ENCODE measurements around the gene KRTAP20-2.

KRTAP20-2 gene

GRCh38 chr21:30634906-30635305 is at the start of gene KRTAP20-2:
Gene KRTAP20-2, plus strand, starts transcription at chr21:30635206. Its CDS starts 58 bp downstream, at chr21:30635264.
- no peak for TF ChIP-seq ZNF274 (IDR thresholded peaks at IDR 0.05; ENCODE audit: low read depth, low read length)
- no peak within 1 kb of the TSS for H3K4me3 ChIP-seq (ENCODE audit: low read length)

DNA sequence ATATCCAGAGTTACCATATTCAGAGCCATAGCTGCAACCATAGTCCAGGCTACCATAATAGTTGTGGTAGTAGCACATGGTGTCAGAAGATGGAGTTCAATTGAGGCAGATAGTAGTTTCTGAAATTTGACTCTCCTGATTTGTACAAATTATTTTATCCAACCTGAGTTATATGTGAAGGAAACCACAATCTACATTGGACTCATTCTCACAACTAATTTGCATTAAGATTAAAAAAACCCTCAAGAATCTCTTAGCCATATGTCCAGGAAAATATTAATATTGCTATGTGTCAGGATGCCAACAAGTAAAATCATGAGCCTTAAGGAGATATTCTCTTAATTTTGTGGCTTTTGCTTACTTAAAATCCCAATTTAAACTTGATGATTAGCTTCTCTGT is 44.7 kb upstream of the KRTAP20-2 start, which contains the start of gene KRTAP22-2:
KRTAP22-2 (minus strand) TSS at position 101 of the 400 bp plus-strand sequence.
- H3K4me3 ChIP-seq (ENCODE audit: low read length) = no peak within 1 kb of the TSS
- TF ChIP-seq ZNF274 (IDR thresholded peaks at IDR 0.05; ENCODE audit: low read depth, low read length) = no peak

- H3K4me3 ChIP-seq (ENCODE audit: low read length) = no peak within 1 kb of the TSS
- no peak for TF ChIP-seq ZNF274 (IDR thresholded peaks at IDR 0.05; ENCODE audit: low read depth, low read length)
Observed at GRCh38 chr21:30592140-30592539, 42.9 kb upstream of the KRTAP20-2 start, which contains the start of gene KRTAP6-3. Gene KRTAP6-3, plus strand, starts transcription at chr21:30592440. Its CDS starts 6 bp downstream, at chr21:30592446.

DNA sequence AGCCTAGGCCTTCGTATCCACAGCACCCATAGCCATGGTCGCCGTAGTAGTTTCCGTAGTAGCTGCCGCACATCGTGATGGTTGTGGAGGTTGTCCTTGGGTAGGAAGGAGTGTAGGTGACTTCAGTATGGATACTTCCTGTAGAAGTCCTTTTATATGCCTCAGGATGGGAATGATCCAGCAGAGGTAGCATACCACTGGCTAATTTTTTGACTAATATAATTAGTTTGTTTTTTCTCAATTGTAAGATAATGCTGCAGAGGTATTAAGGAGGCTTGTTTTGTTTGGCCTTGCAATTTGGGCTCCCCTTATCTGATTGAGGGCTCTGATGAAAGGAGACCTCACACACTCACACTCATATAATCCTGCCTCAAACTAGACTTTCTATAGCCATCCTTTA is 36.2 kb upstream of the KRTAP20-2 start, which contains the start of gene KRTAP6-2:
KRTAP6-2 (minus strand) TSS at position 101 of the 400 bp plus-strand sequence; CDS start at position 73, 28 bp downstream.
- no peak within 1 kb of the TSS for H3K4me3 ChIP-seq (ENCODE audit: low read length)
- no peak for TF ChIP-seq ZNF274 (IDR thresholded peaks at IDR 0.05; ENCODE audit: low read depth, low read length)

GRCh38 chr21:30600787-30601186 is 34.2 kb upstream of the KRTAP20-2 start, which contains the start of gene KRTAP22-1:
Gene KRTAP22-1, plus strand, starts transcription at chr21:30601087.
- TF ChIP-seq ZNF274 (IDR thresholded peaks at IDR 0.05; ENCODE audit: low read depth, low read length) = no peak
- H3K4me3 ChIP-seq (ENCODE audit: low read length) = no peak within 1 kb of the TSS

DNA sequence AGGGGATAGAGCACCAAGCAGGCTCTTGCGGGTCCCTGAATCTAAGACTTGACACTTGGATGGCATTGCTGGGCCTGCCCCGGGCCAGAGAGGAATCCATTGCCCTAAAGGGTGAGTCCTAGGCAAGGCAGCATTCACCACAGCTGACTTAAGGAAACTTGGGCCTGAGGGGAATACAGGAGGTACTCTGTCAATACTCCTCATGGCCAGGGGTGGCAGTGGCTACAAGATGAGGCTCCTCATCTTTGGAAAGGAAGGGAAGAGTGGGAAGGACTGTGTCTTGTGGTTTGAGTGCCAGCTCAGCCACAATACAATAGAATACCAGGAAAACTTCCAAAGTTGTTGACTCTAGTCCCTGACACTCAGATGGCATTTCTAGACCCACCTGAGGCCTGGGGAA is 29.0 kb upstream of the KRTAP20-2 start:
- no peak overlapping the region for H3K4me3 ChIP-seq (ENCODE audit: low read length)
- no peak for TF ChIP-seq ZNF274 (IDR thresholded peaks at IDR 0.05; ENCODE audit: low read depth, low read length)

- no peak for TF ChIP-seq ZNF274 (IDR thresholded peaks at IDR 0.05; ENCODE audit: low read depth, low read length)
- H3K4me3 ChIP-seq (ENCODE audit: low read length) = no peak overlapping the region
Observed at GRCh38 chr21:30612132-30612531, 22.9 kb upstream of the KRTAP20-2 start.

DNA sequence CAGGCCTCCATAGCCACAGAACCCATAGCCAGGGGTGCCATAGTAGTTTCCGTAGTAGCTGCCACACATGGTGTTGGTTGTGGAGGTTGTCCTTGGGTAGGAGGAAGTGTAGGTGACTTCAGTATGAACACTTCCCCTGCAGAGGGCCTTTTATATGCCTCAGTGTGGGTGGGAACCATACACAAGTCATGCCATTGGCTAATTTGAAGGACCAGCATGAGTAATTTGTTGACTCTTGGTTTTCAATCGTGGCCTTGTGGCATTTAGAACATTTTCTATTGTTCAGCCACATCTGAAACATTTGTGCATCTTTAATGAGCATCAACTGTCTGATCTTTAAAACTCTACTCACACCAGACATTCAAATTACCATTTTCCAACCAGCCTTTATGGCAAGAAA is 21.2 kb upstream of the KRTAP20-2 start, which contains the start of gene KRTAP6-1:
KRTAP6-1 (minus strand) TSS at position 95 of the 400 bp plus-strand sequence; CDS start at position 69, 26 bp downstream.
- TF ChIP-seq ZNF274 (IDR thresholded peaks at IDR 0.05; ENCODE audit: low read depth, low read length) = no peak
- H3K4me3 ChIP-seq (ENCODE audit: low read length) = no peak within 1 kb of the TSS

DNA sequence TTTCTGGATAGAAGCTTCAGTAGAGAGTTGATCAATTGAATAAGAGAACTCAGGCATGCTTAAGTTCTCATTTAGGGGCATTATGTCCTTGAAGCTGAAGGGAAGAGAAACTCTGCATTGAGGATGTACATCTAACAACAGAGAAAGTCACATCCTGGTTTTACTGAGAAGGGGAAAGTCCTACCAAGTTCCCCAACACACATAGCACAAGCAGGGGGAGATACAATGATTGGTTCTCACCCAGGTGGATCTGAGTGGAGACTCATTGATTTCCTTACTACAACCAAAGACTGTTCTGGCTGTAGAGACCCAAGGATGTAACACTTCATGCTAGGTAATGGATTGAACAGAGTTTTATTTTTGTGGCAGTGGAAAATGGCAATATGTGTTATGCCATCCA is 19.8 kb upstream of the KRTAP20-2 start:
- TF ChIP-seq ZNF274 (IDR thresholded peaks at IDR 0.05; ENCODE audit: low read depth, low read length) = no peak
- no peak overlapping the region for H3K4me3 ChIP-seq (ENCODE audit: low read length)

DNA sequence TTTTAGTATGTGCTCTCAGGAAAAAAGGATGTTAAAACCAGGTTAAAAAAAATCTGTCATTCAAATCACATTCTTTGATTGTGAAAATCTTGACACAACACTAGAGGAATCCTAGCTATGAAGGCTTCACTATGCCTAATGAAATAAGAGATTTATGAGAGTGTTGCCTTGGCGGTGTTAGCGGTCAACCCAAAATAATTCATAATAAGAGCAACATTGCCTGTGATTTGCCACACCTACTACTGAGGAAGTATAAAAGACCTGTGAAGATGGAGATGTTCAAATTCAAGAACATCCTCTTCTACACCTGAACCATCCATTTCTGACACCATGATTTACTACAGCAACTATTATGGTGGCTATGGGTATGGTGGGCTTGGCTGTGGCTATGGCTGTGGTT is 18.9 kb upstream of the KRTAP20-2 start, which contains the start of gene KRTAP20-1:
KRTAP20-1 (plus strand) TSS at position 301 of the 400 bp plus-strand sequence; CDS start at position 331, 30 bp downstream.
- no peak for TF ChIP-seq ZNF274 (IDR thresholded peaks at IDR 0.05; ENCODE audit: low read depth, low read length)
- H3K4me3 ChIP-seq (ENCODE audit: low read length) = no peak within 1 kb of the TSS

- H3K4me3 ChIP-seq (ENCODE audit: low read length) = no peak overlapping the region
Observed at GRCh38 chr21:30620080-30620479, 14.9 kb upstream of the KRTAP20-2 start.

DNA sequence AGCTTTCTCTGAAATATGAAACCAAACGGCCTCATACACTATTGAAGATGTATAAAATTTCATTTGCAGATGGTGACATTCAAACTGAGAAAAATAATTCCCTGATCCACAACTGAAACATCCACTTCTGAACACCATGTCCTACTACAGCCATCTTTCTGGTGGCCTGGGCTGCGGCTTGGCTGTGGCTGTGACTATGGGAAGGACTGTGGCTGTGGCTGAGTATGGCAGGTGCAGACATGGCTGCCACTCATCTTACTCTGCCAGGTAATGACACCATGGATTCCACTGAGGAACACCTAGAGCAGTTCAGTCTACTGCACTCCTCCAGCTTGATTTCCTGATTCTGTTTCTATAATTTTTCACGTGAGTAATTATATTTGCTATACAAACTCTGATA is 14.5 kb upstream of the KRTAP20-2 start, which contains the start of gene KRTAP20-4:
KRTAP20-4 (plus strand) TSS at position 106 of the 400 bp plus-strand sequence.
- no peak within 1 kb of the TSS for H3K4me3 ChIP-seq (ENCODE audit: low read length)
- TF ChIP-seq ZNF274 (IDR thresholded peaks at IDR 0.05; ENCODE audit: low read depth, low read length) = no peak

More at GRCh38 chr21:30620080-30620479, 14.9 kb upstream of the KRTAP20-2 start:
- no peak for TF ChIP-seq ZNF274 (IDR thresholded peaks at IDR 0.05; ENCODE audit: low read depth, low read length)

GRCh38 chr21:30623362-30623761 is 11.6 kb upstream of the KRTAP20-2 start:
- no peak overlapping the region for H3K4me3 ChIP-seq (ENCODE audit: low read length)
- TF ChIP-seq ZNF274 (IDR thresholded peaks at IDR 0.05; ENCODE audit: low read depth, low read length) = no peak

DNA sequence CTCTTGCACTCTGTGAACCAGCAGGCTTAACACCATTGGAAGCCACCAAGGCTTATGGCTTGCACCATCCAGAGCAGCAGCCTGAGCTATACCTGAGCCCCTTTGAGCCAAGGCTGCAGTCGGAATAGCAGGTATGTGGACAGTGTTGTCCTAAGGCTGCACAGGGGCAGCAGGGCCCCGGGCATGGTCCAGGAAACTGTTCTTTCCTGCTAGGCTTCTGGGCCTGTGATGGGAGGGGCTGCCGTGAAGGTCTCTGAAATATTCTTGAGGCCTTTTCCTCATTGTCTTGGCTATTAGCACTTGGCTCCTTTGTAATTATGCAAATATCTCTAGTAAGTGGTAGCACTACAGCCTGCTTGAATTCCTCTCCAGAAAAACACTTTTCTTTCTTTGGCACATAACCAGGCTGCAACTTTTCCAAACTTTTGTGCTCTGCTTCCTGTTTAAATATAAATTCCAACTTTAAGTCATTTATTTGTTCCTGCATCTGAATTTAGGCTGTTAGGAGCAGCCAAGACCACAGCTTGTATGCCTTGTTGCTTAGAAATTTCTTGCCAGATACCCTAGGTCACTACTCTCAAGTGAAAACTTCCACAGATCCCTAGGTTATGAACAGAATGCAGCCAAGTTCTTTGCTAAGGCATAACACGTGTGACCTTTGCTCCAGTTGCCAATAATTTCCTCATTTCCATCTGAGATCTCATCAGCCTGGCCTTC is 9.4 kb upstream of the KRTAP20-2 start:
- no peak for TF ChIP-seq ZNF274 (IDR thresholded peaks at IDR 0.05; ENCODE audit: low read depth, low read length)
- no peak overlapping the region for H3K4me3 ChIP-seq (ENCODE audit: low read length)

DNA sequence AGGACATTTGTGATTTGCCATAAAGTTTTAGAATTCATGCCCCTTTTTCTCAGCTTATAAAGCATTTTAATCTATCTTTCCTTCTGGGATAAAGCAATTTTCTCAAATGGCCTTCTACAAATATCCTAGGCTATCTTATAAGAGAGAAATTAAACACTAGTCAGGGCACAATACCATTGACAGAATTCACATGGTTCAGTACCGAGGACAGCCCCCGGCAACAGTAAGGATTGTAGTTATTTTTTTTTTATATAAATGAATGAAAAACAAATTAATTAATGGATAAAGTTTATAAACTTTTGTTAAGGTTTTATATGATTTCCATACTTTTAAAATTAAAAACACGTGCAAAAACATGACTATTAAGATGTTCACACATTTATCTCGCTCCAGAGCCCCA is 6.9 kb upstream of the KRTAP20-2 start:
- no peak overlapping the region for H3K4me3 ChIP-seq (ENCODE audit: low read length)
- no peak for TF ChIP-seq ZNF274 (IDR thresholded peaks at IDR 0.05; ENCODE audit: low read depth, low read length)
